Measurements from ENCODE around the gene OAF.
"Not testable (repeated sequence)": the region's sequence is repeated elsewhere in the genome, so short reads cannot be mapped to it uniquely, and the experiment has no call there.

Gene OAF

DNA sequence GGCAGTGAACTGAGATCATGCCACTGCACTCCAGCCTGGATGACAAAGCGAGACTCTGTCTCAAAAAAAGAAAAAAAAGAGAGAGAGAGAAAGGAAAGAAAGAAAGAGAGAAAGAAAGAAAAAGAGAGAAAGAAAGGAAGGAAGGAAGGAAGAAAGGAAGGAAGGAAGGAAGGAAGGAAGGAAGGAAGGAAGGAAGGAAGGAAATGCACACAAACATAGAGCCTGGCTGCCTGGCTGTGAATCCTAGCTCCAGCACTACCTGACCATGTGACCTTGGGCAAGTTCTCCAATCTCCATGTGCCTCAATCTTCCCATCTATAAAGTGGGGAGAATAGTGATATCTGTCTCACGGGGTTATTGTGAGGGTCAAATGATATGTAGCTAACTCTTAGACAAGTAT is 63.1 kb downstream of the OAF start:
- not testable (repeated sequence) for DNase-seq

- DNase-seq: no peak
These were observed 68.7 kb downstream of the OAF start for GRCh38 chr11:120279502-120279901.
